T-cell (primary cell): ENCODE data around the gene TRPC5OS. TPM values are rescaled to one million over a fixed set of nuclear protein-coding genes. Genes with fewer than 3 reads are reported as not detected.

Experiments used
- ATAC-seq, 4 experiments: fragments of 200-7000 bp in 3 of 4; fragments of 150-1000 bp in 1 of 4; cut with Tn5 transposase; replicated peaks in 1 of 4; 1 replicate in 3 of 4; 2 replicates in 1 of 4; pipeline ENCODE4 v1.10.0; 2021; ENCODE audit warnings: moderate library complexity in 3 of 4, mild to moderate bottlenecking in 2 of 4, moderate number of reproducible peaks in 1 of 4
- CTCF ChIA-PET, 2 donors: fragments of 300-600 bp; sonication (Branson Sonifier 250); formaldehyde crosslinking; loops; one replicate each; lab custom pipeline; 2022; ENCODE audit warnings: antibody characterized with exemption in 2 of 2; lab: Charles Lee
- POLR2A ChIA-PET, 2 donors: fragments of 300-600 bp; sonication (Branson Sonifier 250); formaldehyde crosslinking; loops; one replicate each; lab custom pipeline; 2022; ENCODE audit warnings: antibody characterized with exemption in 2 of 2; lab: Charles Lee
- DNase-seq, 35 experiments: peaks; one replicate each; pipeline versions ENCODE4 v3.0.0 to v3.0.0-alpha.2; 2013 to 2023
- H3K27ac ChIP-seq: one replicate; pipeline ENCODE4 v1.5.1; 2013; ENCODE audit warnings: low read length
- H3K27me3 ChIP-seq, 2 experiments: replicated peaks in 1 of 2; 1 replicate in 1 of 2; 2 replicates in 1 of 2; pipeline versions ENCODE4 v1.6.1 to v1.7.0; 2013; ENCODE audit warnings: low read length in 1 of 2, mixed read lengths in 1 of 2; ENCODE audit not compliant: control insufficient read depth in 2 of 2, insufficient read depth in 2 of 2; ENCODE audit errors: extremely low read depth in 1 of 2
- H3K36me3 ChIP-seq, 2 donors: 1 replicate in 1 of 2; 2 replicates in 1 of 2; pipeline versions ENCODE4 v1.6.1 to v1.7.0; 2013; ENCODE audit warnings: low read length in 1 of 2; ENCODE audit not compliant: control insufficient read depth in 2 of 2, insufficient read depth in 1 of 2; ENCODE audit errors: extremely low read depth in 1 of 2
- H3K4me1 ChIP-seq, 2 experiments: 1 replicate in 1 of 2; 2 replicates in 1 of 2; pipeline versions ENCODE4 v1.6.1 to v1.7.0; 2013; ENCODE audit warnings: low read length in 2 of 2, mixed read lengths in 1 of 2; ENCODE audit not compliant: insufficient read depth in 2 of 2, control insufficient read depth in 1 of 2; ENCODE audit errors: extremely low read depth in 1 of 2
- H3K4me3 ChIP-seq, 2 donors: 1 replicate in 1 of 2; 2 replicates in 1 of 2; pipeline versions ENCODE4 v1.5.1 to v1.7.0; 2013; ENCODE audit warnings: mild to moderate bottlenecking in 2 of 2, low read length in 1 of 2, moderate library complexity in 1 of 2; ENCODE audit not compliant: control insufficient read depth in 1 of 2; ENCODE audit errors: extremely low read depth in 1 of 2
- H3K9me3 ChIP-seq: 2 replicates; pipeline ENCODE4 v1.7.0; 2013
- H3K27ac Mint-ChIP-seq, 2 donors: one replicate each; pipeline ENCODE4 v1.8.0; 2020 to 2021; ENCODE audit warnings: mild to moderate bottlenecking in 2 of 2, mixed read lengths in 2 of 2
- H3K27me3 Mint-ChIP-seq, 2 donors: one replicate each; pipeline ENCODE4 v1.8.0; 2021 to 2022; ENCODE audit warnings: mixed read lengths in 2 of 2
- H3K36me3 Mint-ChIP-seq: one replicate; pipeline ENCODE4 v1.8.0; 2021; ENCODE audit warnings: mixed read lengths
- H3K4me1 Mint-ChIP-seq, 3 donors: one replicate each; pipeline ENCODE4 v1.8.0; 2020 to 2022; ENCODE audit warnings: mixed read lengths in 3 of 3, mild to moderate bottlenecking in 1 of 3
- H3K4me3 Mint-ChIP-seq, 3 donors: one replicate each; pipeline ENCODE4 v1.8.0; 2020 to 2022; ENCODE audit warnings: mild to moderate bottlenecking in 3 of 3, mixed read lengths in 3 of 3, moderate library complexity in 3 of 3
- H3K9me3 Mint-ChIP-seq, 3 donors: one replicate each; pipeline ENCODE4 v1.8.0; 2020 to 2022; ENCODE audit warnings: mixed read lengths in 3 of 3
- WGBS: methylation state at CpG from one replicate; pipeline ENCODE4 v1.1.5; 2013; ENCODE audit warnings: missing lambda C conversion rate; ENCODE audit not compliant: insufficient coverage; 5-methylcytosine and 5-hydroxymethylcytosine counted together
- total RNA-seq, 35 experiments: library from RNA in 6 of 35; stranded (reverse) in 6 of 35; fragments of 120-200 nt in 1 of 35; gene quantifications; one replicate each; pipeline versions ENCODE4 v1.2.1 to v1.2.4 and lab custom pipeline; 2013 to 2026

The TRPC5OS gene
- total RNA-seq, 5 donors from 2014 or later (not counting 1 experiment from before 2014, with no cell fraction given): 0.30 TPM; not detected in 4

DNA sequence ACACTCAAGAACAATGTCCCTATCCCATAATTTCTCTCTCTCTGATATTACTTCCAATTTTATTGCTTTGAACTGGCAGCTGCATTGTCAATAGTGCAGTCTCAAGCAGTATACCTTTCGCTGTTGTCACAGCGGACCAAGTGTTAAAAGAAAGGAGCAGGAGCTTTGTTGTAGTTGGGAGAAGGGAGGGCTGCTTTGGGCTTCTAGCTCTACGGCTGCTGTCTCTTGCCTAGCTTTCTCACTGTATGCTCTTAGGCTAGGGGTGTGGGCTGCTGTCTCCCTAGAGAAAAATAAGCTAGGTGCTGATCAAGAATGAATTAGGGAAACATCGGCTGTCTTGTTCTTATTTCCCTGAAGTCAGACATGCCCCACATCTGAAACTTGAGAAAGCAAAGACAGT is 52.5 kb downstream of the TRPC5OS start:
- Histone ChIP-seq H3K27me3 (no peaks in the 10 kb centered on the region), H3K9me3 (no peaks in the 10 kb centered on the region), H3K36me3 (no peaks in the 10 kb centered on the region), H3K4me1 (no peaks in the 10 kb centered on the region), H3K4me3 (no peak overlapping the region), H3K27ac (no peak overlapping the region)
- CTCF ChIA-PET: no interaction called here
- POLR2A ChIA-PET: no interaction called here
- no peak for ATAC-seq
- H3K27ac Mint-ChIP-seq: no peak overlapping the region
- H3K4me3 Mint-ChIP-seq: no peak overlapping the region
- H3K27me3 Mint-ChIP-seq: peaks cover 0 to 10% of the 10 kb centered on the region in 2 donors
- no peaks in the 10 kb centered on the region for H3K4me1 Mint-ChIP-seq
- DNase-seq: no peak
- no peaks in the 10 kb centered on the region for H3K36me3 Mint-ChIP-seq
- 100% methylated on average over 2 of the region's 4 CpGs for WGBS
- H3K9me3 Mint-ChIP-seq: peaks cover 0 to 4% (median 0%) of the 10 kb centered on the region in 3 donors

Other genes with a start within 250 kb of the TRPC5OS start
- gene ALG13, start 195.0 kb upstream of the TRPC5OS start, total RNA-seq: 100 to 1,000 TPM in 1 of 5 donors, 10 to 100 TPM in 4; 58.4 to 150 (median 72.3) TPM
- not detected for gene TRPC5, start 206.6 kb downstream of the TRPC5OS start, total RNA-seq
- not detected for gene RTL4, start 206.8 kb downstream of the TRPC5OS start, total RNA-seq